T-helper 17 cell (primary cell): ENCODE measurements around the gene CACNA1H. TPM values are rescaled to one million over a fixed set of nuclear protein-coding genes. Genes with fewer than 3 reads are reported as not detected.

ENCODE experiments used
- ATAC-seq: fragments of 150-1000 bp; cut with Tn5 transposase; 2 replicates; pipeline ENCODE4 v1.10.0; 2021; ENCODE audit warnings: mild to moderate bottlenecking, moderate library complexity
- DNase-seq, 3 donors: peaks; one replicate each; pipeline versions ENCODE4 v3.0.0 to v3.0.0-alpha.2; 2020 to 2021
- H3K9me3 ChIP-seq: one replicate; pipeline ENCODE4 v1.7.0; 2013; ENCODE audit warnings: low read length, mild to moderate bottlenecking; ENCODE audit not compliant: control insufficient read depth, poor library complexity, severe bottlenecking
- H3K27ac Mint-ChIP-seq: one replicate; pipeline ENCODE4 v1.8.0; 2022; ENCODE audit warnings: mild to moderate bottlenecking, moderate library complexity, mixed read lengths
- H3K27me3 Mint-ChIP-seq: one replicate; pipeline ENCODE4 v1.8.0; 2022; ENCODE audit warnings: mixed read lengths
- H3K36me3 Mint-ChIP-seq: one replicate; pipeline ENCODE4 v1.8.0; 2022; ENCODE audit warnings: low read depth, mixed read lengths
- H3K4me1 Mint-ChIP-seq: one replicate; pipeline ENCODE4 v1.8.0; 2022; ENCODE audit warnings: mild to moderate bottlenecking, mixed read lengths
- H3K4me3 Mint-ChIP-seq: one replicate; pipeline ENCODE4 v1.8.0; 2022; ENCODE audit warnings: mild to moderate bottlenecking, moderate library complexity, mixed read lengths
- total RNA-seq, 4 donors: library from RNA in 2 of 4; stranded (reverse) in 2 of 4; gene quantifications; one replicate each; pipeline ENCODE4 v1.2.3 and lab custom pipeline; 2022 to 2026

Gene CACNA1H
- total RNA-seq, 2 donors from 2014 or later = 8.6 to 9.5 TPM

GRCh38 chr16:1159973-1160772 is 7.3 kb downstream of the CACNA1H start:
- Mint-ChIP-seq H3K4me3 (no peak overlapping the region), H3K27ac (no peak overlapping the region), H3K27me3 (peaks cover 19% of the 10 kb centered on the region), H3K4me1 (no peaks in the 10 kb centered on the region), H3K36me3 (no peaks in the 10 kb centered on the region)
- DNase-seq (no peak), ATAC-seq (no peak)
- no peaks in the 10 kb centered on the region for H3K9me3 ChIP-seq

DNA sequence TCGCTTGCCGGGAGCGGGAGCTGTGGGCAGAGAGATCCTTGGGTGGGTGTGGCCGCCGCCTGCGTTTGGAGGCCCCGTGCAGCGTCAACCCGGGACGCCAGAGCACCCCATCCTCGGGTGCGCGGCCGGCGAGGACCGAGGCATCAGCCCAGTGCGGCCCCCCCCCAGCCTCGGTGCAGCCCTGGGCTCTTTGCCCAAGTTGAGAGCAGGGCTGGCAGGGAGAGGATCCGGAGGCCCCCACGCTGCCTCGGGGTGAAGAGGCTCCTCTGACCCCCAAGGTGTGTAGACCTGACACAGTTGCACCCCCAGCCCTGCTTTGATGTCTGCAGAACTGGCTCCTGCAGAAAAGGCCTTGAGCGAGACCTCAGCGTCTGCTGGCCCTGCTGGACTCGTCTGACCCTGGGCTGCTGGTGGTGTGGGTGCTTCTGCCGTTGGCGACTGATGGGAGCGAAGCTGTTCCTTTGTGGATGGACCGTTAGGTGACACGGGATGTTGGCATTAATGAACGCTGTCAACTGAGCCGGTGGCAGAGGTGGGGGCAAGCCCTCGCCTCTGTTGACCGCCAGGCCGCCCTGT is 8.0 kb downstream of the CACNA1H start:
- DNase-seq (no peak), ATAC-seq (no peak)
- Mint-ChIP-seq H3K27ac (no peak overlapping the region), H3K27me3 (peaks cover 12% of the 10 kb centered on the region), H3K4me1 (no peaks in the 10 kb centered on the region), H3K4me3 (no peak overlapping the region), H3K36me3 (no peaks in the 10 kb centered on the region)
- no peaks in the 10 kb centered on the region for H3K9me3 ChIP-seq

DNA sequence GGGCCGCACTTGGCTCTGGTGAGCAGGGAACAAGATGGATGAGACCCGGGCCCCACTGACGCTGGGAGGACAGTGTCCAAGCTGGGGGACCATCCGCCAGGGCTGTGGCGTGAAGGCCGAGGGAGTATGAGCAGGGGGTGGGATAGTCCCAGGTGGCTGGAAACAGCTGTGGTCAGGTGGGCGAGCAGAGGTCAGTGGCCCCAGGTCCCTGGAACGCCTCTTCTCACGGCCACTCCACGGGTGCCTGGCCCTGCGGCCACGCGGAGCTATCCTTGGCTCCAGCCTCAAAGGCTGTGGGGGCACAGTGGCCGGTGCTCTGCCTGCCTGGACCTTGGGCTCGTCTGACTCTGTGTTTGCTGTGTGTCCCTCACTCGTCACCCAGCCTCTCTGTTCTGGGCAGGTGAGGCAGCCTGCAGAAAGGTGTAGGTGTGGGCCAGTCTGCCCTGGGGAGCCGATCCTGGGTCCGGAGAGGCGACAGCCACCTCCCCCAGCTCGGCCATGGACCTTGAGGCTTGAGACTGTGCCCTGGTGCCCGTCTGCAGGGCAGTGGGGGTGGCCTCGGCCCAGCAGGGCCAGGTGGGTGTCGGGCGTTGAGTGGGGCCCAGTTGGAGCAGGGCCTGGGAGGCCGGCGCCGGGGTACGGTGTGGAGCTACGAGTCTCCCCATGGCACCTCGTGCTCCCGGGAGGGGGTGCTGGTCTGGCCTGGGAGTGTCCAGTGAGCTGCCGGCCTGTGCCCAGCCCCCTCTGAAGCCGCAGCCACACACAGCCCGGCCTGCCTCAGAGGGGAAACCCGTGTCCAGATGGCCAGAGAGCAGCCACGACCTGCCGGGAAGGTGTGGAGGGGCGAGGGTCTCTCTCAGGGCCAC is 10.0 kb downstream of the CACNA1H start:
- H3K4me3 Mint-ChIP-seq = no peak overlapping the region
- H3K9me3 ChIP-seq = no peaks in the 10 kb centered on the region
- no peaks in the 10 kb centered on the region for H3K4me1 Mint-ChIP-seq
- no peaks in the 10 kb centered on the region for H3K36me3 Mint-ChIP-seq
- ATAC-seq = no peak
- H3K27ac Mint-ChIP-seq = no peak overlapping the region
- H3K27me3 Mint-ChIP-seq = peaks cover 12% of the 10 kb centered on the region
- no peak for DNase-seq

DNA sequence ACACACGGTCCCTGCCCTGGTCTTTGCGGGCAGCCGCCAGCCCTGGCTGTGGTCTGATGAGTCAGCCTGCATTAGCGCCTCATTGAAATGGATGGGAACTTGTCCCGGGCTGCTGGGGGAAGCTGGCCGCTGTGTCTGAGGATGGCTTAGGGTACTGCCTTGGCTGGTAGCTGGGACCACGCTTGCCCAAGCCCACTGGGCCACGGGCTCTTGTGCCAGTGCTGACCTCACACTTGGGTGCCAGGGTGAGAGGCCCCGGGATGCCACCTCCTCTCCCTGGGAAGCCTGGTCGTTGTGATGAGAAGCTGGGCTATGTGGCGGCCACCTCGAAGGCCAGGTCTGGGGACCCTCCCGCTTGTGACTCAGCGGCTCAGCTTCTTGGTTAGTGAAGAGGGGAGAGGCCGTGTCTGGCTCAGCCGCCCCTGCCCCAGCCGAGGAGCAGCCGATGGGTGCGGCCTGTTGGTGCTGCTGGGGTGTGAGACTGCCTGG is 10.7 kb downstream of the CACNA1H start:
- Mint-ChIP-seq H3K27ac (no peak overlapping the region), H3K4me1 (no peaks in the 10 kb centered on the region), H3K36me3 (no peaks in the 10 kb centered on the region), H3K27me3 (peaks cover 12% of the 10 kb centered on the region), H3K4me3 (no peak overlapping the region)
- no peaks in the 10 kb centered on the region for H3K9me3 ChIP-seq
- no peak for ATAC-seq
- DNase-seq = no peak

DNA sequence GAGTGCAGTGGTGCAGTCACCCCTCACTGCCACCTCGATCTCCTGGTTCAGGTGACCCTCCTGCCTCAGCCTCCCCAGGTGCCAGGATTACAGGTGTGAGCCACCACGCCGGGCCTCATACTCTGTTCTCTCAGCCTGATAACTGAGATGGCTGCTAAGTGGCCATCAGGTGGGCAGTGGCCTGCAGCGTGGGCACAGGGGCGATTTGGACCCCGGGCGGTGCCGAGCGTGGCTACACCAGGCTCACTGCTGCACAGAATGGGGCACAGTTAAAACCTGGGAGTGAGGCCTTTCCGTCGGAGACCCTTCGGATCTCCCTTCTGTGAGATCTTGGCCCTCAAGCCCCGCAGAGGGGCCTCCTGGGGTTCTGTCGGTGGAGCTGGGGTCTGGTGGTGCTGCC is 11.5 kb downstream of the CACNA1H start:
- ATAC-seq (no peak), DNase-seq (no peak)
- H3K9me3 ChIP-seq = no peaks in the 10 kb centered on the region
- no peaks in the 10 kb centered on the region for H3K36me3 Mint-ChIP-seq
- H3K4me3 Mint-ChIP-seq = no peak overlapping the region
- H3K27ac Mint-ChIP-seq = no peak overlapping the region
- H3K4me1 Mint-ChIP-seq = no peaks in the 10 kb centered on the region
- H3K27me3 Mint-ChIP-seq = peaks cover 12% of the 10 kb centered on the region

DNA sequence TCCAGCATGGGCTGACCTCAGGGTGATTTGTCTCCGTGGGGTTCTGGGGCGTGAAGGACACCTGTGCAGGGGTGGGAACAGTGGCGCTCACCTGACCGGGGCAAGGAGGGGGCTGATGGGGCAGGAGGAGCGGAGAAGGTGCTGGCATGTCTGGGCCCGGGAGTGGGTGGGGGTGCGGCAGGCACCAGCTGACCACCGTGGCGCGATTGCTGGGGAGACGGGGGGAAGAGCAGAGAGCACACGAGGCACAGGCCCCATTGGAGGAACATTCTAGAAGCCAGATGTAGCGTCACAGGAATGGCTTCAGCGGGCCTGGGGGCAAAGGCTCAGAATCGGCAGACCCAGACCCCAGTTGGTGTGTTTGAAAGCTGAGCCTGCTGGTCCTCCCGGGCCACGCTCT is 12.1 kb downstream of the CACNA1H start:
- Mint-ChIP-seq H3K27ac (no peak overlapping the region), H3K27me3 (peaks cover 12% of the 10 kb centered on the region), H3K36me3 (no peaks in the 10 kb centered on the region), H3K4me1 (no peaks in the 10 kb centered on the region), H3K4me3 (no peak overlapping the region)
- ATAC-seq = no peak
- no peaks in the 10 kb centered on the region for H3K9me3 ChIP-seq
- DNase-seq = no peak

GRCh38 chr16:1165511-1165910 is 12.6 kb downstream of the CACNA1H start:
- DNase-seq (no peak), ATAC-seq (no peak)
- no peak overlapping the region for H3K4me3 Mint-ChIP-seq
- H3K4me1 Mint-ChIP-seq = no peaks in the 10 kb centered on the region
- no peaks in the 10 kb centered on the region for H3K36me3 Mint-ChIP-seq
- H3K27ac Mint-ChIP-seq = no peak overlapping the region
- H3K9me3 ChIP-seq = no peaks in the 10 kb centered on the region
- H3K27me3 Mint-ChIP-seq = peaks cover 12% of the 10 kb centered on the region

DNA sequence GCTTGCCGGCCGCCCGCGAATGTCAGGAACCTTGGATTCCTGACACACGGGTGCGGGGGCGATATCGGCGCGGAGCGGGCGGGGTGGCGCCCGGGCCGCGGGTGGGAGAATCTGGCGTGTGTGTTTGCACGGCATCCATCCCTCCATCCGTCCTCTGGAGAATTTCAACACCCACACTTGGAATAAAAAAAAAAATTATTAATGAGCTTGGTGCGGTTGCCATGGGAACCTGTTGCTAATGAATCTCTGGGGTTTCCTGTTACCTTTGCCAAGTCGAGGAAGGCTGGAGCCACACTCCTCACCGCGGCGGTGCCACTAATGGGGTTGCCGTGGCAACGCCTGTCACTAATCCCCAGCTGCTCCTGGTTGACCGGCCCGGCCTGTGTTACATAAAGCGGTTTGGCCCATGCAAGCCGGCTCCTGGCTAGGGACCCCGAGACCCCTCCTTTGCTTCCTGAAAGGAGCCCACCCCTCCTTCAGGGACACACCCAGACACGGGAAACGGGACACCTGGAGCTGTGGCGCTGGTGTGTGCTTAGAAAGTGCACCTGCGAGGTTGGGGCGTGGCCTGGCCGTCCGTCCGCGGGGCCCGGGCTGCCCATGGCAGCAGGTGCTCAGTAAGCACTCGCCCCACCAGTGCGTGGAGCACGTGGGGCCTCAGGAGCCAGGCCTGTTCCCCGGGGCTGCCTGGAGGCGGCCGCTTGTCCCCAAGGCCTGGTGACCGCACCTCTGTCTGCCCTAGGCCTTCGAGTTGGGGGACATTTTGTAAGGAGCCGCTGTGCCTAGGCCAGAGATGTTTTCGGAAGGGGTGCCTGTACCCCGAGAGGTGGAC is 14.6 kb downstream of the CACNA1H start:
- DNase-seq (no peak), ATAC-seq (no peak)
- Mint-ChIP-seq H3K4me1 (no peaks in the 10 kb centered on the region), H3K27me3 (peaks cover 8% of the 10 kb centered on the region), H3K4me3 (no peak overlapping the region), H3K36me3 (no peaks in the 10 kb centered on the region), H3K27ac (no peak overlapping the region)
- H3K9me3 ChIP-seq = no peaks in the 10 kb centered on the region

DNA sequence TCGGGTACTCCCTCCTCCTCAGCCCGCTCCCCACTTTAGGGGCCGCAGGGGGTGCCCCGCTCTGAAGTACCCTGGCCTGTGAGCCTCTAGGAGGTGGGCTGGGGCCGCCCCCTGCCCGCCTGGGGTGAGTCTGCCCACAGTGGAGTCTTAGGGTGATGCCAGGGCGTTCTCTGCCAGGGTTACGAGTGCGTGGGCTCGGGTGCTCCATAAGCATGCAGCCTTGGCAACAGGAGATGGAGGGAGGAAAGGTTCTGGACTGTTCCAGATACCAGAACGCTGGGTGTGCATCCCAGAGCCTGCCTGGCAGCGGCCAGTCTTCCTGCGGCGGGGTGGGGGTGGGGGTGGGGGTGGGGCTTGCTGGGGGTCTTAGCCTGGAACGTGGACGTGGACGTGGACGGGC is 15.9 kb downstream of the CACNA1H start:
- H3K27ac Mint-ChIP-seq = no peak overlapping the region
- ATAC-seq (no peak), DNase-seq (no peak)

DNA sequence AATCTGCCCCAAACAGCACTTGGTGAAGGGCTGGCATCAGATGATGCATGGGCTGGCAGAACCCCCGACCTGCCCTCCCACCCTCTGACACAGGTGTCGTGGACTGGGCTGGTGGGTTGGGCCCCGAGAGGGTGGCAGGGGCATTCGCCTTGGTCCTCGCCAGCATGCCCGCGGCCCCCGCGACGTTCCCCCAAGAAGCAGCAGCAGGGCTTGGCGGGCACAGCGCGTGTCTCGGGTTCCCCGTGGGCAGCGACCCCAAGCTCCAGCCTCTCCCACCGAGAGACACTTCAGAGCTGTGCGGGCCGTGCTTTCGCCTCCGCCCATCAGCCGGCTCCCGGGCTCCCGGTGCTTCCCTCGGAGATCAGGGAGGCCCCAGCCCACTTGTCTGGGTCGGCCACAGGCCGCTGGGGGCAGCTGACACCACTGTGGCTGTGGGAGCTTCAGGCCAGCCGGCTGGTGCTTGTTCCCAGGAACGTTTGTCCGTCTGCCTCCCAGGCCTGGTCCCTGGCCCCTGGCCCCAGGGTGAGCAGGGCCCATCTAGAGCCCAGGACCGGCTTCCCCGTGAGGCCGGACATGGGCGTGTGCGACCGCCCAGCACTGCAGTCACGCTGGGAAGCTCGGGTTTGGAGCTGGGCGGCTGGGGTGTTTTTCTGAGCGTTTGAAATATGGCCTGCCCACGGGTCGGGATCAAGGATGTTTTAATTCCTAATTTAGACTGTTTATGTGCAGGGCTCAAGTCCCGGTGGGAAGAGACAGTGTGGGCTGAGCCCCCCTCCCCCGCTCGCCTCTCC is 16.6 kb downstream of the CACNA1H start:
- Mint-ChIP-seq H3K4me3 (no peak overlapping the region), H3K27ac (no peak overlapping the region), H3K4me1 (no peaks in the 10 kb centered on the region), H3K36me3 (no peaks in the 10 kb centered on the region), H3K27me3 (peaks cover 5% of the 10 kb centered on the region)
- DNase-seq (no peak), ATAC-seq (no peak)
- no peaks in the 10 kb centered on the region for H3K9me3 ChIP-seq

More for the DNA sequence above, 15.9 kb downstream of the CACNA1H start:
- H3K36me3 Mint-ChIP-seq = no peaks in the 10 kb centered on the region
- peaks cover 8% of the 10 kb centered on the region for H3K27me3 Mint-ChIP-seq
- no peaks in the 10 kb centered on the region for H3K4me1 Mint-ChIP-seq
- no peak overlapping the region for H3K4me3 Mint-ChIP-seq
- H3K9me3 ChIP-seq = no peaks in the 10 kb centered on the region

- no peak overlapping the region for H3K4me3 Mint-ChIP-seq
- no peaks in the 10 kb centered on the region for H3K27me3 Mint-ChIP-seq
- H3K9me3 ChIP-seq = no peaks in the 10 kb centered on the region
- H3K4me1 Mint-ChIP-seq = no peaks in the 10 kb centered on the region
- no peaks in the 10 kb centered on the region for H3K36me3 Mint-ChIP-seq
- DNase-seq (no peak), ATAC-seq (no peak)
- H3K27ac Mint-ChIP-seq = no peak overlapping the region
These were observed 17.1 kb downstream of the CACNA1H start for GRCh38 chr16:1170076-1170418.

DNA sequence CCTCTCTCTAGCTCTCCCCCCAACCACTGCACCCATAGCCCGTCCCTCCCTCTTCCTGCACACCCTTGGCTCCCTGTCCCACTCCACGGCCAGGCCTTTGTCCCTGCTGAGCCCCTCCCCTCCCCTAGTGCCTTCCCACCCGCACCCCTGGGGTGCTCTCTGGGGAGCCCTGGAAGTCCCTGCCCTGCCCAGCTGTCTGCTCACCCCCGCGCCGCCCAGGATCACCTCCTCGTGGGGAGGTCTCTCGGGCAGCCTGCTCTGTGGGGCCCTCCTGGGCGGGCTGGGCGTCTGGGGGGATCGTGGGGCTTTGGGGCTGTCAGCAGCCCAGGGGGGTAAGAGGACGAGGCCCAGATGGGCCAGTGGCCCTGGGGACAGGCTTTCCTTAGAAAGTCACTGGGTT is 18.1 kb downstream of the CACNA1H start:
- Mint-ChIP-seq H3K27ac (no peak overlapping the region), H3K36me3 (no peaks in the 10 kb centered on the region), H3K4me1 (no peaks in the 10 kb centered on the region), H3K27me3 (no peaks in the 10 kb centered on the region), H3K4me3 (no peak overlapping the region)
- DNase-seq = no peak
- no peak for ATAC-seq
- no peaks in the 10 kb centered on the region for H3K9me3 ChIP-seq
